ENCODE data around the gene BICRA. TPM values are rescaled to one million over a fixed set of nuclear protein-coding genes. Genes with fewer than 3 reads are reported as not detected.

Gene BICRA
- total and polyA plus RNA-seq, 2 of the 8 experiments (the other 6 are each of a cell fraction or from before 2014, with no cell fraction given), result 1.5 to 29.2 TPM

DNA sequence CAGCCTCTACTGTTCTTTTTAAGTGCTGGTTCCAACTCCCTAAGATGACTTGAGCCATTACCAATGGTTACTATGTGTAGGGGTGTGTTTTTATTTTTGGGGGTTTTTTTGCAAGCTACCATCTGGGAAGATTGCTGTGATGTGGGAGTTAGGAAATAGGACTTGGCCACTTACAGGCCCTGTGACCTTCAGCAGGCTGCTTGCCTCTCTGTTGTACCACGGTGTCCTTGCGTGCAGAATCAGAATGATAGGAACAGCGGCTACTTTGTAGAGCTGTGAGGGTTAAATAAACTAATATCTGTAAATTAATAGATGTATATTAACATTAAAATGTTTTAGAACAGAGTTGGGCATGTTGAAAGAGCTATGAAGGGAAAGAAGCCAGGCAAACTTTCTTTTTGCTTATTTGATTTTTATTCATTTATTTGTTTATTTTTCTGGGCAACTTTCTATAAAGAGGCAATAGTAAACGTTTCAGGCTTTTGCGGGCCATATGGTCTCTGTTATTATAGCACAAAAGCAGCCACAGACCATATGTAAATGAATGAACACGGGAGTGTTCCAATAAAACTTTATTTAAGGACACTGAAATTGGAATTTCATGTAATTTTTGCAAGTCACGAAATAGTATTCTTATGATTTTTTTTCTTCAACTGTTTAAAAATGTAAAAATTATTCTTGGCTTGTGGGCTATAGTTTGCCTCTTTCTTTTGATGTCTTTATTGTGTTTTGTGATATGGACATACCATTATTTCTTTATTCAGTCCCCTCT, 77.9 kb downstream of the BICRA start:
- H3K4me1 ChIP-seq (replicated peaks in 1 of 4; ENCODE audit: control insufficient read depth in 3 of 4, insufficient read depth in 4 of 4, low read length in 3 of 4), result no peaks in the 10 kb centered on the region
- no peak overlapping the region for H2AFZ ChIP-seq (ENCODE audit: low read length)
- H2BK5ac ChIP-seq (ENCODE audit: low read depth, low read length), result no peak overlapping the region
- H4K5ac ChIP-seq (ENCODE audit: insufficient read length, low read depth, low read length), result no peak overlapping the region
- no peaks in the 10 kb centered on the region for H3K9me3 ChIP-seq (ENCODE audit: insufficient read depth in 2 of 2, low read depth in 1 of 2, low read length in 1 of 2)
- H3K14ac ChIP-seq (ENCODE audit: insufficient read length), result no peak overlapping the region
- H3K23me2 ChIP-seq (ENCODE audit: low read depth, low read length), result no peaks in the 10 kb centered on the region
- no peak overlapping the region for H4K91ac ChIP-seq (replicated peaks; ENCODE audit: insufficient read length, low read length)
- H3K79me1 ChIP-seq (ENCODE audit: low read depth, low read length), result no peaks in the 10 kb centered on the region; the same call in 1 of the 2 replicates
- no peak overlapping the region for H3K9ac ChIP-seq (replicated peaks in 1 of 4; ENCODE audit: extremely low read depth in 1 of 4, low read depth in 3 of 4, low read length in 3 of 4)
- H2BK12ac ChIP-seq (ENCODE audit: low read depth, low read length), result no peak overlapping the region
- no peak overlapping the region for H2BK15ac ChIP-seq (ENCODE audit: low read length)
- H3K4me3 ChIP-seq (ENCODE audit: extremely low read depth in 1 of 4, insufficient read depth in 2 of 4, low read depth in 3 of 4, low read length in 4 of 4), result no peak overlapping the region
- no peak overlapping the region for H3K4ac ChIP-seq (replicated peaks; ENCODE audit: insufficient read length, low read depth, low read length)
- H3K56ac ChIP-seq (replicated peaks; ENCODE audit: insufficient read length, low read depth, low read length), result no peak overlapping the region
- no peak overlapping the region for H4K8ac ChIP-seq (ENCODE audit: extremely low read depth, insufficient read depth, low read length)
- H2BK20ac ChIP-seq (ENCODE audit: low read length), result no peak overlapping the region
- H3K79me2 ChIP-seq (ENCODE audit: control insufficient read depth in 1 of 2, insufficient read depth in 2 of 2, low read length in 2 of 2), result no peaks in the 10 kb centered on the region; a peak in 1 of 4 replicates
- H3K36me3 ChIP-seq (ENCODE audit: control insufficient read depth in 2 of 4, insufficient read depth in 4 of 4, low read length in 3 of 4), result peaks cover 0 to 12% (median 4%) of the 10 kb centered on the region in 4 experiments
- H4K20me1 ChIP-seq (replicated peaks in 1 of 2; ENCODE audit: control insufficient read depth in 1 of 2, insufficient read depth in 2 of 2, low read length in 2 of 2), result peaks cover 0 to 6% of the 10 kb centered on the region in 2 experiments
- H3K18ac ChIP-seq (ENCODE audit: extremely low read depth, low read length), result no peak overlapping the region
- POLR2A ChIA-PET (ENCODE audit: partially characterized antibody), result interaction anchor here (0.5 kb wide), 1 partner anchor 538 kb away, joined by 3 read pairs; no protein-coding TSS in a partner anchor
- 93% methylated on average over 7 of the region's 7 CpGs; no CpG with 5 or more reads in 1 of the 2 experiments for WGBS, 2 experiments (ENCODE audit: extremely low coverage in 1 of 2, insufficient coverage in 1 of 2, insufficient read length in 1 of 2, insufficient replicate concordance in 2 of 2, low coverage in 1 of 2, low lambda C conversion rate in 2 of 2, missing lambda C conversion rate in 1 of 2)
- FAIRE-seq, result no peak
- no peak overlapping the region for H3K23ac ChIP-seq (ENCODE audit: insufficient read length)
- H3K4me2 ChIP-seq (ENCODE audit: insufficient read depth in 1 of 2, low read depth in 2 of 2, low read length in 2 of 2), result no peak overlapping the region
- no peak for DNase-seq (ENCODE audit: low read depth in 1 of 2, low spot score in 2 of 2)
- H3K27me3 ChIP-seq (replicated peaks in 1 of 4; ENCODE audit: control insufficient read depth in 3 of 4, extremely low read depth in 1 of 4, insufficient read depth in 3 of 4, low read length in 3 of 4), result no peaks in the 10 kb centered on the region
- no peak overlapping the region for H3K27ac ChIP-seq (ENCODE audit: low read depth, low read length)
- H2AK5ac ChIP-seq (ENCODE audit: low read depth, low read length), result no peak overlapping the region
- H2BK120ac ChIP-seq (replicated peaks; ENCODE audit: low read depth, low read length), result no peak overlapping the region
- CTCF ChIA-PET (ENCODE audit: partially characterized antibody), result interaction anchor here (1.0 to 1.6 kb wide), 4 partner anchors 11 to 250 kb away, joined by 3 to 5 read pairs (median 4); partner anchors contain the start of gene EHD2
- no peak for TF ChIP-seq SP1 (IDR thresholded peaks at IDR 0.05; ENCODE audit: low read depth, low read length)
- no peak for TF ChIP-seq TAF7 (optimal IDR thresholded peaks at IDR 0.05; ENCODE audit: borderline replicate concordance, low read depth, low read length)
- no peak for TF ChIP-seq KDM4A (IDR thresholded peaks at IDR 0.05; ENCODE audit: low read depth, low read length, severe bottlenecking)
- TF ChIP-seq CTCF (IDR thresholded peaks at IDR 0.05; ENCODE audit: control extremely low read depth in 1 of 3, insufficient read depth in 1 of 3, low read depth in 1 of 3, low read length in 3 of 3), result no peak
- no peak for TF ChIP-seq SRF (IDR thresholded peaks at IDR 0.05; ENCODE audit: low read depth, low read length)
- TF ChIP-seq, protein P1, sequence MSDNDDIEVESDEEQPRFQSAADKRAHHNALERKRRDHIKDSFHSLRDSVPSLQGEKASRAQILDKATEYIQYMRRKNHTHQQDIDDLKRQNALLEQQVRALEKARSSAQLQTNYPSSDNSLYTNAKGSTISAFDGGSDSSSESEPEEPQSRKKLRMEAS (IDR thresholded peaks at IDR 0.05), result no peak
- no peak for TF ChIP-seq POLR2AphosphoS5 (IDR thresholded peaks at IDR 0.05; ENCODE audit: low read depth, low read length)
- TF ChIP-seq E2F6 (IDR thresholded peaks at IDR 0.05), result no peak
- no peak for TF ChIP-seq CEBPB (IDR thresholded peaks at IDR 0.05; ENCODE audit: low read depth, low read length)

Data from H1 (cell line).